Choroid plexus epithelial cell (primary cell): ENCODE results near the gene RTN3.
A peak's percentile ranks its signal among the peaks of the same experiment; 100 is the strongest.

Source experiments
- DNase-seq: peaks from one replicate; pipeline ENCODE4 v3.0.0-alpha.2; 2010; ENCODE audit warnings: low read depth
- H3K4me3 ChIP-seq: 2 replicates; pipeline ENCODE4 v1.5.1; 2011; ENCODE audit warnings: low read depth, mild to moderate bottlenecking, control low read depth, low read length, moderate library complexity
- CTCF ChIP-seq: conservative IDR thresholded peaks from 2 replicates; pipeline ENCODE4 v1.5.1; 2011; ENCODE audit warnings: low read depth, mild to moderate bottlenecking, control low read depth, inconsistent platforms, low read length, moderate library complexity

The RTN3 gene

GRCh38 chr11:63805844-63806415 lies 124.6 kb downstream of the RTN3 start:
- no peak overlapping the region for H3K4me3 ChIP-seq
- DNase-seq = peak; percentile 30
- TF ChIP-seq CTCF = no peak
